Measurements from ENCODE around the gene PARD3. TPM values are rescaled to one million over a fixed set of nuclear protein-coding genes. Genes with fewer than 3 reads are reported as not detected.

Gene PARD3
- total RNA-seq, 6 donors from 2014 or later = 30.6 to 108 (median 50.6) TPM

DNA sequence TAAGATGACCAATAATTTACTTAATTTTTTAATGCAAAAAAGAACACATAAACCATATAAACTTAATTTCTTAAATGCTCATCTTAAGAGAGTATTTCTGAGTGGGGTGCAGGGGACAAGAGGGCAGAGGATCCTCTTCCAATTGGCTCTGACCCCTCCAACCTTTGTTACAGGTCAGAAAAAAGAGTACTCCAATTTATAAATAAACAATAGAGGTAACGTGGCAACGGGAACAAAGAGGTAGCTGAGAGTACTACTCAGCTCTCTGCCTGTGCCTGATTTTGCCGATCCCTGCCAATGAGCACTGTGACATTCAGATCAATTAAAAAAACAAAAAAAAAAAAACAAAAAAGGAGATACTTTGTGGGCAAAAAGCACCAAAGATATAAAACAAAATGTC is 307.9 kb downstream of the PARD3 start:
- Histone ChIP-seq H3K9me3 (no peaks in the 10 kb centered on the region), H3K4me3 (no peak overlapping the region), H3K36me3 (no peaks in the 10 kb centered on the region), H3K4me1 (no peaks in the 10 kb centered on the region), H3K27ac (no peak overlapping the region), H3K27me3 (no peaks in the 10 kb centered on the region)
- no peak for DNase-seq
- ATAC-seq (ENCODE audit: low FRiP score in 2 of 2) = no peak
- 49 to 66% methylated on average over 3 of the region's 3 CpGs for whole genome bisulfite sequencing, 2 donors
- TF ChIP-seq EP300 (IDR thresholded peaks at IDR 0.05) (no peak), POLR2A (IDR thresholded peaks at IDR 0.05) (no peak), CTCF (IDR thresholded peaks at IDR 0.05) (no peak)

DNA sequence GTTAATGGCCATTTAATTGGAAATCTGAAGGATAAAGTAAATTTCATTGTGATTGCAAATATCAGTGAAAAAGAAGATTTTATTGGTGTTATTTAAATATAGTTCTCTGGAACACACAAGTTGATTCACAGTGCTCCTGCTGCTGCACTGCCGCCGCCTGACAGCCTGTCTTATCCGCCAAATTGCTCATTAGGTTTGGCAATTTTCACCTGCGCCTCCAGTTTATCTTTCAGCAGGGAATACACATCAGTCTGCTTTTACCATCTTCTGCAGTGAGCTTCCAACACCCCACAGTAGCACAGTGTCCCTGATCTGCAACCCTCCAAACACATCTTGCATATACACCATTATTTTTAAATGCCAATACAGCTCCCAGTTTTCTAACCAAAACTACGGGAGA is 308.3 kb downstream of the PARD3 start:
- H3K27me3 ChIP-seq = no peaks in the 10 kb centered on the region
- 90 to 97% methylated on average over 5 of the region's 5 CpGs for WGBS, 2 donors
- H3K27ac ChIP-seq = no peak overlapping the region
- no peaks in the 10 kb centered on the region for H3K36me3 ChIP-seq
- DNase-seq = no peak
- H3K9me3 ChIP-seq = no peaks in the 10 kb centered on the region
- no peaks in the 10 kb centered on the region for H3K4me1 ChIP-seq
- ATAC-seq (ENCODE audit: low FRiP score in 2 of 2) = no peak
- TF ChIP-seq EP300 (IDR thresholded peaks at IDR 0.05) = no peak
- TF ChIP-seq CTCF (IDR thresholded peaks at IDR 0.05) = no peak
- TF ChIP-seq POLR2A (IDR thresholded peaks at IDR 0.05) = no peak
- TF ChIP-seq POLR2AphosphoS5 (IDR thresholded peaks at IDR 0.05) = no peak
- H3K4me3 ChIP-seq = no peak overlapping the region

DNA sequence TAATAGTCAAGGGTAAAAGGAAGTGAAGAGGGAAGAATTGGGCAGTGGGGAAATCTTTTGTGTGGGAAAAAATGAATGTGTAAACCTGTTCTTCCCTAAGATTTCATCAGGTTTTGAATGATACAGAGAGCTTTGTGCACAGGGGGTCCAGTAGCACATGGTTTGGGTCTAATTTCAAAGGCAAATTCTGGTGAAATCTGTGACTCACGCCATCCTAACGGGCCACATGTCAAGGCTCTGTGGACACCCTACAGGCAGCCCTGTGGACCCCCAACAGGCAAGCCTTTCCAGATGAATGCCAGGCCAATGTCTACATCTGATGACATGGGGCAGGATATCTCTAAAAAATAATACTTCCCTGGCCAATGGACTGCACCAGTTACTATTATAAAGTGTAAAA is 309.8 kb downstream of the PARD3 start:
- TF ChIP-seq CTCF (IDR thresholded peaks at IDR 0.05) (no peak), POLR2A (IDR thresholded peaks at IDR 0.05) (no peak), EP300 (IDR thresholded peaks at IDR 0.05) (no peak), POLR2AphosphoS5 (IDR thresholded peaks at IDR 0.05) (no peak)
- no peaks in the 10 kb centered on the region for H3K36me3 ChIP-seq
- no peaks in the 10 kb centered on the region for H3K4me1 ChIP-seq
- no peak overlapping the region for H3K4me3 ChIP-seq
- DNase-seq (no peak), ATAC-seq (ENCODE audit: low FRiP score in 2 of 2) (no peak)
- 79 to 100% methylated on average over 2 of the region's 2 CpGs for WGBS, 2 donors
- H3K27me3 ChIP-seq = no peaks in the 10 kb centered on the region
- no peak overlapping the region for H3K27ac ChIP-seq
- H3K9me3 ChIP-seq = no peaks in the 10 kb centered on the region

DNA sequence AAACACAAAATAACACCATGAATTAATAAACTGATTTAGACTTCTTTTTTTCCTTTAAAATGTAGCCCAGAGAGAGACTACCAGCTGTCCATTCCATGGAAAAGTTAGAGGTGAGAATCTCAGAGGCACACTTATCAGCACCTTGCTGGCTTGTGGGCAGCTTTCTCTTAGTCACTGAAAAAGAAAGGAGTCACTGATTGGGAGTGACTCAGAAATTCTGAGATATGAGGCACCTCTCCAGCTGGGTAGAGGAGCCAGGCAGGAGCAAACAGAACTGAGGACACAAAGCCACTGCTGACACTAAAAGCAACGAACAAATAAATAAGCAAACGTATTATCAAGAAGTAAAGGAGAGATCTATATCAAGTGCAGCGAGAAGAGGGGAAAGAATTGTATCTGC is 310.6 kb downstream of the PARD3 start:
- no peak for DNase-seq
- Histone ChIP-seq H3K27me3 (no peaks in the 10 kb centered on the region), H3K4me3 (no peak overlapping the region), H3K27ac (no peak overlapping the region), H3K9me3 (no peaks in the 10 kb centered on the region), H3K4me1 (no peaks in the 10 kb centered on the region), H3K36me3 (no peaks in the 10 kb centered on the region)
- no peak for ATAC-seq (ENCODE audit: low FRiP score in 2 of 2)
- 58% methylated on average over 3 of the region's 3 CpGs for WGBS, 2 donors
- no peak for TF ChIP-seq POLR2A (IDR thresholded peaks at IDR 0.05)
- TF ChIP-seq CTCF (IDR thresholded peaks at IDR 0.05) = no peak
- TF ChIP-seq EP300 (IDR thresholded peaks at IDR 0.05) = no peak
- no peak for TF ChIP-seq POLR2AphosphoS5 (IDR thresholded peaks at IDR 0.05)

- no peaks in the 10 kb centered on the region for H3K27me3 ChIP-seq
- no peak for ATAC-seq (ENCODE audit: low FRiP score in 2 of 2)
- 86 to 91% methylated on average over 2 of the region's 2 CpGs for WGBS, 2 donors
These were observed 311.4 kb downstream of the PARD3 start for GRCh38 chr10:34503704-34504103.

More at GRCh38 chr10:34503704-34504103, 311.4 kb downstream of the PARD3 start:
- TF ChIP-seq EP300 (IDR thresholded peaks at IDR 0.05) = no peak
- TF ChIP-seq POLR2A (IDR thresholded peaks at IDR 0.05) = no peak
- no peak for TF ChIP-seq CTCF (IDR thresholded peaks at IDR 0.05)
- no peak for TF ChIP-seq POLR2AphosphoS5 (IDR thresholded peaks at IDR 0.05)
- Histone ChIP-seq H3K9me3 (no peaks in the 10 kb centered on the region), H3K4me3 (no peak overlapping the region), H3K36me3 (no peaks in the 10 kb centered on the region), H3K27ac (no peak overlapping the region), H3K4me1 (no peaks in the 10 kb centered on the region)
- no peak for DNase-seq
